ENCODE measurements around the gene IL17A. TPM values are rescaled to one million over a fixed set of nuclear protein-coding genes. Genes with fewer than 3 reads are reported as not detected.

IL17A gene
- total and polyA plus RNA-seq, 8 donors, result not detected

DNA sequence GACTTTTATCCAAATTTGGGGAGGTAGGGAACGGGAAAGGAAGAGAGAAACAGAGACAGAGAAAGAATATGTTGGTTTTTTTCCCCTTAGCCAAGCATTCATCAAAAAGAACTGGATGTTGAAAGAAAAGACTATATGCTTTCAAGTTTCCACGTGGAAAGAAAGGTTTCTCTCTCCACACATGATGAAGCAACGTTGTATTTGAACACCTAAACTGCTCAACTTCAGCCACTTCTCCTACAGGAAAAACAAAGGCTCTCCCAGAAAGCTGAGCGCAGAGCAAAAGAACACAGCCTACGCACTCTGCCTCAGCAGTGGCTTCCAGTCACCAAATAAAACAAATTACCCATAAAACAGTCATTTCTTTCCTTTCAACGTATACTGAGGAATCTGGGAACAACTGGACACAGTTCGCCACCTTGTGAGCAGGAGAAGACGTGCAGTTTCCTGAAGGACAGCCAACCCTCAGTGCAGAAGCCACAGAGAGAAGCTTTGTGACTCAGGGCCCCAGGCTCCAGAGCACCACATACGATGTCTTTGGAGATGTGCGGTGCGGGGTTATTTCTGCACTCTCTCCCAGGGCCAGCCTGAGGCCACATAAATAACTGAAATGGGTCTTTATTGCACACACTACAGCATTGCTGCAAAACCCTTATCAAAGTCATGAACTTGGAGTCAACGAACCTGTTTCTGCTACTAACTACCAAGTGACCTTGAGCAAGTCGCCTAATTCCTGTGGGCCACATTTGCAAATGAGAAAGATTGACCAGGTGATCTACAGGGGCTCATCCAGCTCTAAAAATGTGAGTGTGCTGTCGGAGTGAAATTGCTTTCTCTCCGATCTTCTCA is 48.0 kb downstream of the IL17A start:
- no peaks in the 10 kb centered on the region for H3K36me3 ChIP-seq
- intact Hi-C loops (cut with DNase I), result loop anchor here in 1 of 3 donors (10.0 kb wide), 1 partner anchor 169 kb away; no protein-coding TSS in a partner anchor
- FAIRE-seq, result no peak

More for the DNA sequence above, 48.0 kb downstream of the IL17A start:
- Histone ChIP-seq H3K4me1 (no peaks in the 10 kb centered on the region), H3K9me3 (no peaks in the 10 kb centered on the region), H3K27me3 (no peaks in the 10 kb centered on the region), H3K27ac (no peak overlapping the region), H3K4me3 (no peak overlapping the region)
- ATAC-seq (peak; percentile 74 to 97 (median 94)), DNase-seq (peak in 3 of 6 donors; percentile 22 to 59 (median 47))
- TF ChIP-seq, protein P1, sequence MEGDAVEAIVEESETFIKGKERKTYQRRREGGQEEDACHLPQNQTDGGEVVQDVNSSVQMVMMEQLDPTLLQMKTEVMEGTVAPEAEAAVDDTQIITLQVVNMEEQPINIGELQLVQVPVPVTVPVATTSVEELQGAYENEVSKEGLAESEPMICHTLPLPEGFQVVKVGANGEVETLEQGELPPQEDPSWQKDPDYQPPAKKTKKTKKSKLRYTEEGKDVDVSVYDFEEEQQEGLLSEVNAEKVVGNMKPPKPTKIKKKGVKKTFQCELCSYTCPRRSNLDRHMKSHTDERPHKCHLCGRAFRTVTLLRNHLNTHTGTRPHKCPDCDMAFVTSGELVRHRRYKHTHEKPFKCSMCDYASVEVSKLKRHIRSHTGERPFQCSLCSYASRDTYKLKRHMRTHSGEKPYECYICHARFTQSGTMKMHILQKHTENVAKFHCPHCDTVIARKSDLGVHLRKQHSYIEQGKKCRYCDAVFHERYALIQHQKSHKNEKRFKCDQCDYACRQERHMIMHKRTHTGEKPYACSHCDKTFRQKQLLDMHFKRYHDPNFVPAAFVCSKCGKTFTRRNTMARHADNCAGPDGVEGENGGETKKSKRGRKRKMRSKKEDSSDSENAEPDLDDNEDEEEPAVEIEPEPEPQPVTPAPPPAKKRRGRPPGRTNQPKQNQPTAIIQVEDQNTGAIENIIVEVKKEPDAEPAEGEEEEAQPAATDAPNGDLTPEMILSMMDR (IDR thresholded peaks at IDR 0.05), result peak; percentile 23 to 47 (median 30)
- 22 to 25% methylated on average over 15 of the region's 15 CpGs for WGBS, 2 donors

Small RNAs within 50 kb of the gene (microRNA-seq; reads per million reads assigned to microRNA genes)
- gene MIR133B (0 reads per million in 2 donors), gene MIR206 (2.4 to 2.7 reads per million in 2 donors)

Other genes with a start within 250 kb of the IL17A start
- gene PKHD1, start 98.8 kb upstream of the IL17A start, total RNA-seq, result 10 to 100 TPM; 13.9 to 33.0 (median 20.6) TPM
- 1 to 10 TPM; 6.4 to 9.0 TPM for gene PKHD1, start 98.8 kb upstream of the IL17A start, polyA plus RNA-seq
- gene IL17F, start 58.1 kb downstream of the IL17A start, total RNA-seq, result not detected
- gene IL17F, start 58.1 kb downstream of the IL17A start, polyA plus RNA-seq, result not detected
- gene MCM3, start 98.4 kb downstream of the IL17A start, total RNA-seq, result 10 to 100 TPM in 4 of 6 donors, 1 to 10 TPM in 2; 7.0 to 19.4 (median 12.1) TPM
- gene MCM3, start 98.4 kb downstream of the IL17A start, polyA plus RNA-seq, result 10 to 100 TPM in 1 of 2 donors, 1 to 10 TPM in 1; 7.4 to 13.6 TPM
- gene PAQR8, start 175.8 kb downstream of the IL17A start, total RNA-seq, result 1 to 10 TPM in 4 of 6 donors, under 1 TPM in 2; 0.71 to 6.1 (median 2.0) TPM
- gene PAQR8, start 175.8 kb downstream of the IL17A start, polyA plus RNA-seq, result 1 to 10 TPM in 1 of 2 donors, under 1 TPM in 1; 0.87 to 2.7 TPM
- gene EFHC1, start 234.0 kb downstream of the IL17A start, total RNA-seq, result 10 to 100 TPM in 3 of 6 donors, 1 to 10 TPM in 3; 5.5 to 15.1 (median 9.8) TPM
- gene EFHC1, start 234.0 kb downstream of the IL17A start, polyA plus RNA-seq, result 10 to 100 TPM; 27.8 to 39.0 TPM